ENCODE results near the gene TBXAS1.
A peak's percentile ranks its signal among the peaks of the same experiment; 100 is the strongest.

The TBXAS1 gene

GRCh38 chr7:140047197-140047596 lies 218.1 kb downstream of the TBXAS1 start:
- no peak overlapping the region for H3K27ac ChIP-seq
- no peak for TF ChIP-seq CTCF (conservative IDR thresholded peaks at IDR 0.05)

- H3K27ac ChIP-seq: no peak overlapping the region
- TF ChIP-seq CTCF (conservative IDR thresholded peaks at IDR 0.05): no peak
These were observed 219.1 kb downstream of the TBXAS1 start for GRCh38 chr7:140048138-140048537.

GRCh38 chr7:140048989-140049338 lies 219.9 kb downstream of the TBXAS1 start:
- TF ChIP-seq CTCF (conservative IDR thresholded peaks at IDR 0.05): no peak
- H3K27ac ChIP-seq: peak overlapping the region; percentile 28; the same call in 1 of the 2 replicates

- TF ChIP-seq CTCF (conservative IDR thresholded peaks at IDR 0.05): no peak
- peak overlapping the region; percentile 28; the same call in 1 of the 2 replicates for H3K27ac ChIP-seq
These were observed 220.4 kb downstream of the TBXAS1 start for GRCh38 chr7:140049339-140050024.

- TF ChIP-seq CTCF (conservative IDR thresholded peaks at IDR 0.05): no peak
- peak overlapping the region; percentile 28; the same call in 1 of the 2 replicates for H3K27ac ChIP-seq
These were observed 221.0 kb downstream of the TBXAS1 start for GRCh38 chr7:140050100-140050499.

- H3K27ac ChIP-seq: no peak overlapping the region
These were observed 222.8 kb downstream of the TBXAS1 start for GRCh38 chr7:140051820-140052219.

More at GRCh38 chr7:140051820-140052219, 222.8 kb downstream of the TBXAS1 start:
- TF ChIP-seq CTCF (conservative IDR thresholded peaks at IDR 0.05): no peak
